Uterus (tissue), 4 donors: ENCODE results near the gene PRF1. TPM values are rescaled to one million over a fixed set of nuclear protein-coding genes. Genes with fewer than 3 reads are reported as not detected.

ENCODE experiments used
- DNase-seq, 2 donors: peaks; one replicate each; pipeline ENCODE4 v3.0.0-alpha.2; 2019 to 2020
- H3K27ac ChIP-seq, 2 donors: fragments of 200-600 bp; sonication (generic); 1 replicate in 1 of 2; 2 replicates in 1 of 2; pipeline ENCODE4 v1.5.1; 2016 to 2018
- H3K27me3 ChIP-seq, 2 donors: fragments of 200-600 bp; sonication (generic); one replicate each; pipeline ENCODE4 v1.5.1; 2018 to 2019; ENCODE audit warnings: control low read depth in 1 of 2
- H3K36me3 ChIP-seq, 2 donors: fragments of 200-600 bp; sonication (generic); one replicate each; pipeline ENCODE4 v1.5.1; 2019; ENCODE audit warnings: control low read depth in 1 of 2
- H3K4me1 ChIP-seq, 2 donors: fragments of 200-600 bp; sonication (generic); one replicate each; pipeline ENCODE4 v1.5.1; 2018 to 2019; ENCODE audit warnings: control low read depth in 1 of 2
- H3K4me3 ChIP-seq, 2 donors: fragments of 200-600 bp; sonication (generic); 1 replicate in 1 of 2; 2 replicates in 1 of 2; pipeline ENCODE4 v1.5.1; 2018 to 2019; ENCODE audit warnings: mild to moderate bottlenecking in 1 of 2
- H3K9me3 ChIP-seq, 2 donors: fragments of 200-600 bp; sonication (generic); one replicate each; pipeline ENCODE4 v1.5.1; 2019; ENCODE audit warnings: control low read depth in 1 of 2
- CTCF ChIP-seq, 4 experiments: fragments of 200-600 bp in 2 of 4; fragments of 450-650 bp in 2 of 4; sonication (generic) in 2 of 4; IDR thresholded peaks; one replicate each; pipeline ENCODE4 v1.5.1; 2016 to 2019; ENCODE audit warnings: antibody characterized with exemption in 4 of 4, mild to moderate bottlenecking in 2 of 4, moderate library complexity in 1 of 4
- POLR2A ChIP-seq, 2 donors: fragments of 450-650 bp; IDR thresholded peaks; one replicate each; pipeline ENCODE4 v1.6.1; 2016; ENCODE audit warnings: antibody characterized with exemption in 2 of 2, mild to moderate bottlenecking in 1 of 2, moderate library complexity in 1 of 2
- intact Hi-C: fragments of 100-400 bp; cut with DNase I; formaldehyde crosslinking; loops from one replicate; pipeline ENCODE4 v1.15.1; 2023; ENCODE audit warnings: low total_unique reads
- total RNA-seq, 4 donors: library from RNA; depleted of rRNA in 3 of 4; stranded (reverse); fragments of >200 nt in 3 of 4; gene quantifications; one replicate each; pipeline versions ENCODE4 v1.1.0 to v1.2.4, GENCODE V29; 2014 to 2023
- donor health status: DM: yes; HTN: yes; CAD: no.

The PRF1 gene
- total RNA-seq, 4 donors from 2014 or later: 0.51 to 8.7 (median 1.1) TPM; not detected in 1

GRCh38 chr10:70596860-70597809 is 5.4 kb downstream of the PRF1 start:
- Histone ChIP-seq H3K4me3 (no peak overlapping the region), H3K36me3 (no peaks in the 10 kb centered on the region), H3K27ac (no peak overlapping the region), H3K4me1 (no peaks in the 10 kb centered on the region), H3K9me3 (no peaks in the 10 kb centered on the region), H3K27me3 (no peaks in the 10 kb centered on the region)
- intact Hi-C loops: no loop called here
- DNase-seq: no peak
- no peak for TF ChIP-seq CTCF (IDR thresholded peaks at IDR 0.05)
- no peak for TF ChIP-seq POLR2A (IDR thresholded peaks at IDR 0.05)

- H3K4me3 ChIP-seq: no peak overlapping the region
- intact Hi-C loops: no loop called here
- no peaks in the 10 kb centered on the region for H3K4me1 ChIP-seq
- no peaks in the 10 kb centered on the region for H3K27me3 ChIP-seq
- no peaks in the 10 kb centered on the region for H3K36me3 ChIP-seq
- no peak overlapping the region for H3K27ac ChIP-seq
- no peak for DNase-seq
- H3K9me3 ChIP-seq: no peaks in the 10 kb centered on the region
- no peak for TF ChIP-seq CTCF (IDR thresholded peaks at IDR 0.05)
- TF ChIP-seq POLR2A (IDR thresholded peaks at IDR 0.05): no peak
These were observed 6.3 kb downstream of the PRF1 start for GRCh38 chr10:70596110-70596798.

- H3K27me3 ChIP-seq: no peaks in the 10 kb centered on the region
- H3K4me3 ChIP-seq: no peak overlapping the region
- H3K9me3 ChIP-seq: no peaks in the 10 kb centered on the region
- no peaks in the 10 kb centered on the region for H3K4me1 ChIP-seq
- no peaks in the 10 kb centered on the region for H3K36me3 ChIP-seq
- no peak overlapping the region for H3K27ac ChIP-seq
- intact Hi-C loops: no loop called here
- DNase-seq: no peak
- TF ChIP-seq CTCF (IDR thresholded peaks at IDR 0.05) (no peak), POLR2A (IDR thresholded peaks at IDR 0.05) (no peak)
These were observed 7.0 kb downstream of the PRF1 start for GRCh38 chr10:70595566-70596016.

- no peaks in the 10 kb centered on the region for H3K4me1 ChIP-seq
- H3K27me3 ChIP-seq: no peaks in the 10 kb centered on the region
- TF ChIP-seq CTCF (IDR thresholded peaks at IDR 0.05) (no peak), POLR2A (IDR thresholded peaks at IDR 0.05) (no peak)
- H3K36me3 ChIP-seq: no peaks in the 10 kb centered on the region
- H3K27ac ChIP-seq: no peak overlapping the region
- H3K9me3 ChIP-seq: no peaks in the 10 kb centered on the region
- no peak for DNase-seq
- no peak overlapping the region for H3K4me3 ChIP-seq
- intact Hi-C loops: no loop called here
These were observed 8.4 kb downstream of the PRF1 start for GRCh38 chr10:70594161-70594560.

- no peak for DNase-seq
- Histone ChIP-seq H3K27me3 (no peaks in the 10 kb centered on the region), H3K9me3 (no peaks in the 10 kb centered on the region), H3K4me3 (no peak overlapping the region), H3K4me1 (no peaks in the 10 kb centered on the region), H3K36me3 (no peaks in the 10 kb centered on the region), H3K27ac (no peak overlapping the region)
- TF ChIP-seq POLR2A (IDR thresholded peaks at IDR 0.05) (no peak), CTCF (IDR thresholded peaks at IDR 0.05) (no peak)
- intact Hi-C loops: no loop called here
These were observed 9.0 kb downstream of the PRF1 start for GRCh38 chr10:70593513-70593890.
